Skeletal muscle cell (primary cell): ENCODE results near the gene VEGFA.

Source experiments
- DNase-seq: peaks from one replicate; pipeline ENCODE4 v3.0.0-alpha.2; 2010; ENCODE audit warnings: low read depth
- H3K4me3 ChIP-seq: 2 replicates; pipeline ENCODE4 v1.5.1; 2011; ENCODE audit warnings: low read depth, mild to moderate bottlenecking, control low read depth, low read length, moderate library complexity

VEGFA gene

GRCh38 chr6:43738267-43738676, 31.7 kb upstream of the VEGFA start:
- no peak overlapping the region for H3K4me3 ChIP-seq
- DNase-seq: no peak

- no peak for DNase-seq
- H3K4me3 ChIP-seq: no peak overlapping the region
Observed at GRCh38 chr6:43738877-43739641, 31.0 kb upstream of the VEGFA start.

- no peak for DNase-seq
- H3K4me3 ChIP-seq: no peak overlapping the region
Observed at GRCh38 chr6:43739642-43740091, 30.3 kb upstream of the VEGFA start.

GRCh38 chr6:43740321-43740960, 29.6 kb upstream of the VEGFA start:
- DNase-seq: no peak

GRCh38 chr6:43740961-43741764, 28.8 kb upstream of the VEGFA start:
- DNase-seq: no peak
- H3K4me3 ChIP-seq: no peak overlapping the region

More at GRCh38 chr6:43740321-43740960, 29.6 kb upstream of the VEGFA start:
- no peak overlapping the region for H3K4me3 ChIP-seq

GRCh38 chr6:43741829-43742228, 28.2 kb upstream of the VEGFA start:
- DNase-seq: no peak
- H3K4me3 ChIP-seq: no peak overlapping the region

- DNase-seq: no peak
- no peak overlapping the region for H3K4me3 ChIP-seq
Observed at GRCh38 chr6:43742285-43742684, 27.7 kb upstream of the VEGFA start.

GRCh38 chr6:43742931-43743632, 26.9 kb upstream of the VEGFA start:
- no peak for DNase-seq
- H3K4me3 ChIP-seq: no peak overlapping the region

- H3K4me3 ChIP-seq: no peak overlapping the region
- no peak for DNase-seq
Observed at GRCh38 chr6:43743682-43744381, 26.2 kb upstream of the VEGFA start.

- DNase-seq: no peak
- H3K4me3 ChIP-seq: no peak overlapping the region
Observed at GRCh38 chr6:43744491-43744890, 25.5 kb upstream of the VEGFA start.

- DNase-seq: no peak
- H3K4me3 ChIP-seq: no peak overlapping the region
Observed at GRCh38 chr6:43744931-43745727, 24.9 kb upstream of the VEGFA start.

- DNase-seq: no peak
- no peak overlapping the region for H3K4me3 ChIP-seq
Observed at GRCh38 chr6:43746071-43746470, 23.9 kb upstream of the VEGFA start.

GRCh38 chr6:43746613-43747102, 23.4 kb upstream of the VEGFA start:
- H3K4me3 ChIP-seq: no peak overlapping the region
- DNase-seq: peak; percentile 53

GRCh38 chr6:43747784-43748183, 22.2 kb upstream of the VEGFA start:
- DNase-seq: no peak
- H3K4me3 ChIP-seq: no peak overlapping the region

- no peak overlapping the region for H3K4me3 ChIP-seq
- no peak for DNase-seq
Observed at GRCh38 chr6:43748765-43749164, 21.2 kb upstream of the VEGFA start.

GRCh38 chr6:43749461-43749860, 20.6 kb upstream of the VEGFA start:
- no peak for DNase-seq

GRCh38 chr6:43750622-43751021, 19.4 kb upstream of the VEGFA start:
- no peak overlapping the region for H3K4me3 ChIP-seq
- no peak for DNase-seq

More at GRCh38 chr6:43749461-43749860, 20.6 kb upstream of the VEGFA start:
- H3K4me3 ChIP-seq: no peak overlapping the region

GRCh38 chr6:43753570-43754183, 16.3 kb upstream of the VEGFA start:
- no peak overlapping the region for H3K4me3 ChIP-seq
- no peak for DNase-seq
